HCT116 (cell line): ENCODE measurements around the gene TAF1B. TPM values are rescaled to one million over a fixed set of nuclear protein-coding genes. Genes with fewer than 3 reads are reported as not detected.

Experiments
- ATAC-seq: fragments of 200-7000 bp; cut with Tn5 transposase; 2 replicates; pipeline ENCODE4 v1.9.1; 2020; ENCODE audit warnings: mild to moderate bottlenecking, moderate library complexity
- BruUV-seq: library from RNA; stranded (reverse); fragments of 400-500 nt; replicated peaks from 2 replicates; lab custom pipeline; 2021; lab: Mats Ljungman, UMichigan
- CTCF ChIA-PET: fragments of 300-600 bp; sonication (Branson Sonifier 250); formaldehyde crosslinking; loops from one replicate; lab custom pipeline; 2021; ENCODE audit warnings: antibody characterized with exemption; lab: Charles Lee
- POLR2A ChIA-PET: fragments of 300-600, 350-600 bp; sonication (Branson Sonifier 250); formaldehyde crosslinking; loops from one replicate; lab custom pipeline; 2021; ENCODE audit warnings: antibody characterized with exemption; lab: Charles Lee
- RAD21 ChIA-PET, 2 experiments: fragments of 300-600 bp; sonication (Branson Sonifier 250); formaldehyde crosslinking; loops; one replicate each; lab custom pipeline; 2023; ENCODE audit warnings: low total read pairs in 2 of 2; ENCODE audit not compliant: uncharacterized antibody in 2 of 2, unreplicated experiment in 2 of 2, low non-redundant PET in 1 of 2; lab: Charles Lee
- DNase-seq: peaks from one replicate; pipeline ENCODE4 v3.0.0-alpha.2; 2010; ENCODE audit warnings: low read depth, low spot score
- H2AFZ ChIP-seq: fragments of 200-600 bp; shearing (Covaris generic), sonication (generic); 2 replicates; pipeline ENCODE4 v1.6.1; 2017; ENCODE audit warnings: low read depth, mixed run types, mixed read lengths, antibody characterized with exemption, low read length; ENCODE audit not compliant: poor library complexity, severe bottlenecking
- H3K27ac ChIP-seq: 2 replicates; pipeline ENCODE4 v1.5.1; 2012; ENCODE audit warnings: low read depth, low read length
- H3K27me3 ChIP-seq: fragments of 200-600 bp; sonication (generic); 2 replicates; pipeline ENCODE4 v1.6.1; 2016; ENCODE audit warnings: mixed run types, low read length, mixed read lengths; ENCODE audit not compliant: insufficient read depth
- H3K36me3 ChIP-seq, 2 experiments: fragments of 200-500 bp in 1 of 2; fragments of 200-600 bp in 1 of 2; sonication (Bioruptor generic) in 1 of 2; sonication (generic) in 1 of 2; 2 replicates each; pipeline versions ENCODE4 v1.5.1 to v1.6.1; 2014 to 2016; ENCODE audit warnings: low read length in 2 of 2, inconsistent platforms in 1 of 2, mixed read lengths in 1 of 2, mixed run types in 1 of 2; ENCODE audit not compliant: insufficient read depth in 2 of 2, control insufficient read depth in 1 of 2
- H3K4me1 ChIP-seq, 2 experiments: fragments of 200-600 bp in 1 of 2; sonication (generic) in 1 of 2; 2 replicates each; pipeline versions ENCODE4 v1.5.1 to v1.6.1; 2012 to 2017; ENCODE audit warnings: low read length in 2 of 2, inconsistent platforms in 1 of 2, mild to moderate bottlenecking in 1 of 2, mixed read lengths in 1 of 2, mixed run types in 1 of 2, moderate library complexity in 1 of 2; ENCODE audit not compliant: insufficient read depth in 2 of 2, control insufficient read depth in 1 of 2
- H3K4me2 ChIP-seq: fragments of 200-600 bp; sonication (generic); 2 replicates; pipeline ENCODE4 v1.6.1; 2017; ENCODE audit warnings: mixed run types, low read length, mixed read lengths
- H3K4me3 ChIP-seq, 2 experiments: fragments of 200-600 bp in 1 of 2; sonication (generic) in 1 of 2; replicated peaks in 1 of 2; 2 replicates each; pipeline ENCODE4 v1.5.1; 2011 to 2016; ENCODE audit warnings: low read length in 2 of 2, control low read depth in 1 of 2, low read depth in 1 of 2, mild to moderate bottlenecking in 1 of 2, mixed read lengths in 1 of 2, mixed run types in 1 of 2
- H3K79me2 ChIP-seq: fragments of 200-600 bp; sonication (generic); 2 replicates; pipeline ENCODE4 v1.6.1; 2017; ENCODE audit warnings: mild to moderate bottlenecking, mixed run types, low read length, moderate library complexity, mixed read lengths; ENCODE audit not compliant: insufficient read depth
- H3K9ac ChIP-seq: fragments of 200-600 bp; sonication (generic); 2 replicates; pipeline ENCODE4 v1.6.1; 2016; ENCODE audit warnings: low read length, mixed read lengths
- H3K9me2 ChIP-seq: fragments of 200-600 bp; sonication (generic), shearing (Covaris generic); 2 replicates; pipeline ENCODE4 v1.6.1; 2017; ENCODE audit warnings: mixed run types, mild to moderate bottlenecking, moderate library complexity; ENCODE audit not compliant: insufficient read depth
- H3K9me3 ChIP-seq, 2 experiments: fragments of 200-500 bp in 1 of 2; fragments of 200-600 bp in 1 of 2; sonication (Bioruptor generic) in 1 of 2; sonication (generic) in 1 of 2; 2 replicates each; pipeline ENCODE4 v1.6.1; 2014 to 2017; ENCODE audit warnings: low read length in 2 of 2, mixed read lengths in 2 of 2, inconsistent platforms in 1 of 2, low read depth in 1 of 2, mild to moderate bottlenecking in 1 of 2, mixed run types in 1 of 2, moderate library complexity in 1 of 2; ENCODE audit not compliant: control insufficient read depth in 1 of 2, insufficient read depth in 1 of 2
- H4K20me1 ChIP-seq: fragments of 200-600 bp; sonication (generic), shearing (Covaris generic); 2 replicates; pipeline ENCODE4 v1.6.1; 2017; ENCODE audit warnings: mixed run types, mild to moderate bottlenecking, moderate library complexity; ENCODE audit not compliant: insufficient read depth
- ATF3 ChIP-seq: IDR thresholded peaks from 2 replicates; pipeline ENCODE4 v1.6.1; 2012
- CBX3 ChIP-seq: IDR thresholded peaks from 2 replicates; pipeline ENCODE4 v1.6.1; 2012; ENCODE audit warnings: low read depth
- CEBPB ChIP-seq: IDR thresholded peaks from 2 replicates; pipeline ENCODE4 v1.6.1; 2012; ENCODE audit warnings: low read depth
- CTCF ChIP-seq, 3 experiments: fragments of 200-600 bp in 1 of 3; sonication (generic) in 1 of 3; IDR thresholded peaks in 2 of 3; conservative IDR thresholded peaks in 1 of 3; 2 replicates each; pipeline ENCODE4 v1.5.1; 2012 to 2017; ENCODE audit warnings: low read depth in 2 of 3, low read length in 2 of 3, antibody characterized with exemption in 1 of 3, borderline replicate concordance in 1 of 3, control low read depth in 1 of 3, mild to moderate bottlenecking in 1 of 3, mixed read lengths in 1 of 3, mixed run types in 1 of 3, moderate library complexity in 1 of 3; ENCODE audit not compliant: insufficient read depth in 1 of 3
- ELF1 ChIP-seq: IDR thresholded peaks from 2 replicates; pipeline ENCODE4 v1.6.1; 2012; ENCODE audit warnings: low read depth, borderline replicate concordance
- EZH2 ChIP-seq: fragments of 200-600 bp; sonication (generic); IDR thresholded peaks from 2 replicates; pipeline ENCODE4 v1.6.1; 2017; ENCODE audit warnings: antibody characterized with exemption, mixed run types
- POLR2A ChIP-seq: IDR thresholded peaks from 2 replicates; pipeline ENCODE4 v1.7.0; 2011; ENCODE audit warnings: borderline replicate concordance; ENCODE audit not compliant: insufficient read depth, insufficient read length; ENCODE audit errors: extremely low read depth
- RAD21 ChIP-seq: IDR thresholded peaks from 2 replicates; pipeline ENCODE4 v1.6.1; 2012; ENCODE audit warnings: low read depth, mild to moderate bottlenecking
- REST ChIP-seq: IDR thresholded peaks from 2 replicates; pipeline ENCODE4 v1.6.1; 2012; ENCODE audit warnings: low read depth
- SIN3A ChIP-seq: IDR thresholded peaks from 2 replicates; pipeline ENCODE4 v1.6.1; 2012; ENCODE audit warnings: low read depth
- YY1 ChIP-seq: IDR thresholded peaks from 2 replicates; pipeline ENCODE4 v1.6.1; 2011; ENCODE audit warnings: low read length, low read depth, moderate library complexity, mild to moderate bottlenecking; ENCODE audit not compliant: insufficient replicate concordance; ENCODE audit errors: extremely low read depth
- ZBTB33 ChIP-seq: IDR thresholded peaks from 2 replicates; pipeline ENCODE4 v1.6.1; 2011; ENCODE audit warnings: mild to moderate bottlenecking, low read length, moderate library complexity; ENCODE audit not compliant: insufficient replicate concordance; ENCODE audit errors: extremely low read depth
- ZNF274 ChIP-seq: fragments of 200-500 bp; sonication (Bioruptor generic); IDR thresholded peaks from 2 replicates; pipeline ENCODE4 v1.6.1; 2014; ENCODE audit warnings: mild to moderate bottlenecking, low read depth, low read length, inconsistent platforms
- intact Hi-C: fragments of 100-400 bp; cut with micrococcal nuclease; formaldehyde crosslinking; loops from 2 replicates; pipeline ENCODE4 v1.10.0; 2022
- total RNA-seq: library from RNA; stranded (reverse); gene quantifications from one replicate; pipeline ENCODE4 v1.2.1, GENCODE V29; 2021; ENCODE audit not compliant: unreplicated experiment

Gene TAF1B
- total RNA-seq, 1 experiment from 2014 or later = 27.9 TPM

GRCh38 chr2:9946818-9947217 is 103.5 kb downstream of the TAF1B start:
- no peak for ATAC-seq
- intact Hi-C loops = no loop called here
- H4K20me1 ChIP-seq = no peaks in the 10 kb centered on the region
- H2AFZ ChIP-seq = no peak overlapping the region
- H3K27me3 ChIP-seq = no peaks in the 10 kb centered on the region
- H3K9me2 ChIP-seq = no peaks in the 10 kb centered on the region
- no peaks in the 10 kb centered on the region for H3K36me3 ChIP-seq
- ChIA-PET CTCF (no interaction called here), POLR2A (no interaction called here), RAD21 (no interaction called here)
- no peaks in the 10 kb centered on the region for H3K79me2 ChIP-seq
- no peaks in the 10 kb centered on the region for H3K9me3 ChIP-seq
- no peak overlapping the region for H3K27ac ChIP-seq
- no peak for DNase-seq
- no peak overlapping the region for H3K4me3 ChIP-seq
- no peak overlapping the region for H3K9ac ChIP-seq
- H3K4me2 ChIP-seq = no peak overlapping the region
- BruUV-seq = no TSS peak
- TF ChIP-seq ZBTB33 (no peak), POLR2A (no peak), CBX3 (no peak)
- H3K4me1 ChIP-seq = peaks cover 13 to 25% of the 10 kb centered on the region in 2 experiments

GRCh38 chr2:9948721-9949120 is 105.4 kb downstream of the TAF1B start:
- Histone ChIP-seq H4K20me1 (no peaks in the 10 kb centered on the region), H3K27ac (no peak overlapping the region), H3K36me3 (no peaks in the 10 kb centered on the region), H3K9ac (no peak overlapping the region), H3K9me2 (no peaks in the 10 kb centered on the region), H3K9me3 (no peaks in the 10 kb centered on the region), H3K79me2 (no peaks in the 10 kb centered on the region), H3K4me3 (no peak overlapping the region), H3K27me3 (no peaks in the 10 kb centered on the region), H3K4me1 (peaks cover 13 to 31% of the 10 kb centered on the region in 2 experiments), H2AFZ (no peak overlapping the region), H3K4me2 (peak overlapping the region; percentile 87)
- RAD21 ChIA-PET = interaction anchor here in 1 of 2 experiments (0.7 kb wide), 1 partner anchor 149 kb away, joined by 4 read pairs; no protein-coding TSS in a partner anchor
- no peak for DNase-seq
- intact Hi-C loops = no loop called here
- no peak for ATAC-seq
- BruUV-seq = no TSS peak
- POLR2A ChIA-PET = no interaction called here
- CTCF ChIA-PET = no interaction called here
- TF ChIP-seq ZNF274 (no peak), ELF1 (no peak), POLR2A (no peak), REST (no peak), YY1 (no peak), EZH2 (no peak), SIN3A (no peak), RAD21 (no peak), CEBPB (no peak), ATF3 (no peak), CTCF (IDR thresholded peaks at IDR 0.05 in 2 of 3, conservative IDR thresholded peaks at IDR 0.05 in 1 of 3; ENCODE audit: borderline replicate concordance in 1 of 3, insufficient read depth in 1 of 3, low read depth in 2 of 3, low read length in 2 of 3) (no peak)
